ENCODE measurements around the gene GNLY. TPM values are rescaled to one million over a fixed set of nuclear protein-coding genes. Genes with fewer than 3 reads are reported as not detected.

GNLY gene
- polyA plus RNA-seq, 1 of the 3 experiments (the other 2 are of a cell fraction) = not detected

DNA sequence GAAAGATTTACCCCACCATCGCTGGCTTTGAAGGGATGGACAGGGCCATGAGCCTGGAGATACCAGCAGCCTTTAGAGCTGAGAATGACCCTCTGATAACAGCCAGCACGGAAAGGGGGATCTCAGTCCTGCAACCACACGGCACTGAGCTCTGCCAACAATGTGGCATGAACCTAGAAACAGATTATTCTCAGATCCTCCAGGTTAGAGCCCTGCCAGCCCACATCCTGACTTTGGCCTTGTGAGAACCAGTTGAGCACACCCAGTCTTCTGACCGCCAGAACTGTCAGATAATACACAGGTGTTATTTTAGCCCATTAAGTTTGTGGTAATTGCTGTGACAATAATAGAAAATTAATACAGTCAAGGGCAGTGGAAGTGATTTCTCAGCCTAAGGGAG is 9.4 kb upstream of the GNLY start:
- no peak overlapping the region for H3K27ac ChIP-seq (ENCODE audit: low read depth in 2 of 2, low read length in 1 of 2)
- no peaks in the 10 kb centered on the region for H3K9me2 ChIP-seq
- no peaks in the 10 kb centered on the region; a peak in 1 of 4 replicates for H3K4me1 ChIP-seq (ENCODE audit: control insufficient read depth in 1 of 2, insufficient read depth in 2 of 2, low read depth in 1 of 2, low read length in 1 of 2)
- TF ChIP-seq POLR2AphosphoS5 (IDR thresholded peaks at IDR 0.05; ENCODE audit: low read depth, low read length) = no peak
- no peak for TF ChIP-seq FOXM1 (IDR thresholded peaks at IDR 0.05; ENCODE audit: low read depth)
- TF ChIP-seq MXI1 (IDR thresholded peaks at IDR 0.05; ENCODE audit: low read depth, low read length) = no peak
- no peak for TF ChIP-seq ELF1 (IDR thresholded peaks at IDR 0.05)
- TF ChIP-seq, protein P1, sequence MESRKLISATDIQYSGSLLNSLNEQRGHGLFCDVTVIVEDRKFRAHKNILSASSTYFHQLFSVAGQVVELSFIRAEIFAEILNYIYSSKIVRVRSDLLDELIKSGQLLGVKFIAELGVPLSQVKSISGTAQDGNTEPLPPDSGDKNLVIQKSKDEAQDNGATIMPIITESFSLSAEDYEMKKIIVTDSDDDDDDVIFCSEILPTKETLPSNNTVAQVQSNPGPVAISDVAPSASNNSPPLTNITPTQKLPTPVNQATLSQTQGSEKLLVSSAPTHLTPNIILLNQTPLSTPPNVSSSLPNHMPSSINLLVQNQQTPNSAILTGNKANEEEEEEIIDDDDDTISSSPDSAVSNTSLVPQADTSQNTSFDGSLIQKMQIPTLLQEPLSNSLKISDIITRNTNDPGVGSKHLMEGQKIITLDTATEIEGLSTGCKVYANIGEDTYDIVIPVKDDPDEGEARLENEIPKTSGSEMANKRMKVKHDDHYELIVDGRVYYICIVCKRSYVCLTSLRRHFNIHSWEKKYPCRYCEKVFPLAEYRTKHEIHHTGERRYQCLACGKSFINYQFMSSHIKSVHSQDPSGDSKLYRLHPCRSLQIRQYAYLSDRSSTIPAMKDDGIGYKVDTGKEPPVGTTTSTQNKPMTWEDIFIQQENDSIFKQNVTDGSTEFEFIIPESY (IDR thresholded peaks at IDR 0.05; ENCODE audit: borderline replicate concordance, low read depth) = no peak
- no peaks in the 10 kb centered on the region for H3K27me3 ChIP-seq (ENCODE audit: insufficient read depth)
- ChIA-PET CTCF (interaction anchor here (1.1 to 2.5 kb wide), 4 partner anchors 22 to 131 kb away, joined by 3 to 15 read pairs (median 6); no protein-coding TSS in a partner anchor), POLR2A (no interaction called here)
- no peak overlapping the region for H3K4me2 ChIP-seq
- no peak for DNase-seq
- no peaks in the 10 kb centered on the region for H3K79me2 ChIP-seq (ENCODE audit: insufficient read depth)
- no peak overlapping the region for H2AFZ ChIP-seq (ENCODE audit: low read depth)
- H3K4me3 ChIP-seq (ENCODE audit: low read depth in 2 of 2, low read length in 1 of 2) = no peak overlapping the region
- no peaks in the 10 kb centered on the region for H4K20me1 ChIP-seq (ENCODE audit: insufficient read depth)
- H3K36me3 ChIP-seq (replicated peaks in 1 of 2; ENCODE audit: control insufficient read depth in 1 of 2, insufficient read depth in 2 of 2, low read length in 1 of 2) = no peaks in the 10 kb centered on the region
- no peaks in the 10 kb centered on the region for H3K9me3 ChIP-seq
- H3F3A ChIP-seq (replicated peaks; ENCODE audit: insufficient read depth) = peaks cover 3% of the 10 kb centered on the region
- no peak overlapping the region for H3K9ac ChIP-seq
- WGBS (ENCODE audit: low lambda C conversion rate) = 91% methylated on average over 2 of the region's 4 CpGs

DNA sequence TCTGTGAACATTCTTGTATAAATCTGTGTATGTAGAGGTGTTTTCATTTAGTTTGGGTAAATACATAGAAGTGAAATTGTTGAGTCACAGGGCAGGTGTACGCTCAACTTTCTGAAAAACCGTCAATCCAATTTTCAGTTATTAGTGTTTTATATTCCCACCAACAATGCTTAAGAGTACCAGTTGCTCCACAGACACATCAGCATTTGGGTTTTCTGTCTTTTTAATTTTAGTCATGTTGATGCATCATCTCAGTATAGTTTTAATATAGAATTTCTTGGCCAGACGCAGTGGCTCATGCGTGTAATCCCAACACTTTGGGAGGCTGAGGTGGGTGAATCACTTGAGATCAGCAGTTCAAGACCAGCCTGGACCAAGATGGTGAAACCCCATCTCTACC is 3.2 kb upstream of the GNLY start:
- H3K27ac ChIP-seq (ENCODE audit: low read depth in 2 of 2, low read length in 1 of 2) = no peak overlapping the region
- H3K4me3 ChIP-seq (ENCODE audit: low read depth in 2 of 2, low read length in 1 of 2) = no peak overlapping the region
- H3K36me3 ChIP-seq (replicated peaks in 1 of 2; ENCODE audit: control insufficient read depth in 1 of 2, insufficient read depth in 2 of 2, low read length in 1 of 2) = no peaks in the 10 kb centered on the region
- DNase-seq = no peak
- H4K20me1 ChIP-seq (ENCODE audit: insufficient read depth) = no peaks in the 10 kb centered on the region
- TF ChIP-seq EZH2phosphoT487 (IDR thresholded peaks at IDR 0.05; ENCODE audit: borderline replicate concordance, low read depth) (no peak), SIN3A (IDR thresholded peaks at IDR 0.05; ENCODE audit: borderline replicate concordance, low read depth, low read length) (no peak), ELF1 (IDR thresholded peaks at IDR 0.05) (no peak), MEF2A (IDR thresholded peaks at IDR 0.05; ENCODE audit: borderline replicate concordance, low read depth) (no peak), TAF1 (IDR thresholded peaks at IDR 0.05; ENCODE audit: borderline replicate concordance, low read depth, low read length) (no peak)
- TF ChIP-seq, protein P2, sequence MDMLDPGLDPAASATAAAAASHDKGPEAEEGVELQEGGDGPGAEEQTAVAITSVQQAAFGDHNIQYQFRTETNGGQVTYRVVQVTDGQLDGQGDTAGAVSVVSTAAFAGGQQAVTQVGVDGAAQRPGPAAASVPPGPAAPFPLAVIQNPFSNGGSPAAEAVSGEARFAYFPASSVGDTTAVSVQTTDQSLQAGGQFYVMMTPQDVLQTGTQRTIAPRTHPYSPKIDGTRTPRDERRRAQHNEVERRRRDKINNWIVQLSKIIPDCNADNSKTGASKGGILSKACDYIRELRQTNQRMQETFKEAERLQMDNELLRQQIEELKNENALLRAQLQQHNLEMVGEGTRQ (IDR thresholded peaks at IDR 0.05; ENCODE audit: borderline replicate concordance, low read depth, low read length) = no peak
- H3K27me3 ChIP-seq (ENCODE audit: insufficient read depth) = no peaks in the 10 kb centered on the region
- H3K9ac ChIP-seq = no peak overlapping the region
- H3K9me2 ChIP-seq = no peaks in the 10 kb centered on the region
- no peak overlapping the region for H2AFZ ChIP-seq (ENCODE audit: low read depth)
- H3K79me2 ChIP-seq (ENCODE audit: insufficient read depth) = no peaks in the 10 kb centered on the region
- peaks cover 0 to 4% of the 10 kb centered on the region in 2 experiments; a peak in 1 of 4 replicates for H3K4me1 ChIP-seq (ENCODE audit: control insufficient read depth in 1 of 2, insufficient read depth in 2 of 2, low read depth in 1 of 2, low read length in 1 of 2)
- H3F3A ChIP-seq (replicated peaks; ENCODE audit: insufficient read depth) = no peaks in the 10 kb centered on the region
- no peak overlapping the region for H3K4me2 ChIP-seq
- 96% methylated on average over 4 of the region's 4 CpGs for WGBS (ENCODE audit: low lambda C conversion rate)
- POLR2A ChIA-PET = no interaction called here
- no peaks in the 10 kb centered on the region for H3K9me3 ChIP-seq
- CTCF ChIA-PET = interaction anchor here (1.4 to 9.4 kb wide), 2 partner anchors 11 to 15 kb away, joined by 5 to 91 read pairs; no protein-coding TSS in a partner anchor
